ENCODE data around the gene LSAMP.

Gene LSAMP

GRCh38 chr3:115852278-115852677, 593.0 kb downstream of the LSAMP start:
- no peak overlapping the region for H3K4me2 ChIP-seq (ENCODE audit: low read depth, low read length, poor library complexity, severe bottlenecking)
- no peak overlapping the region for H3K27ac ChIP-seq (ENCODE audit: low read depth, low read length)
- TF ChIP-seq EZH2phosphoT487 (conservative IDR thresholded peaks at IDR 0.05; ENCODE audit: low read length) (no peak), CTCF (IDR thresholded peaks at IDR 0.05; ENCODE audit: insufficient read depth, low read length, poor library complexity, severe bottlenecking) (no peak)
- H3K27me3 ChIP-seq (ENCODE audit: low read length) = no peaks in the 10 kb centered on the region
- H3K9me3 ChIP-seq (ENCODE audit: insufficient read depth, low read length) = no peaks in the 10 kb centered on the region
- H3K4me3 ChIP-seq (ENCODE audit: insufficient read depth, low read length, poor library complexity, severe bottlenecking) = no peak overlapping the region
- H3K36me3 ChIP-seq (ENCODE audit: low read length) = no peaks in the 10 kb centered on the region
- H3K79me2 ChIP-seq (ENCODE audit: insufficient read depth, low read length) = no peaks in the 10 kb centered on the region
- no peaks in the 10 kb centered on the region for H3K9me2 ChIP-seq (replicated peaks; ENCODE audit: insufficient read depth, low read length)
- H2AFZ ChIP-seq (ENCODE audit: low read depth, low read length, severe bottlenecking) = no peak overlapping the region
- no peaks in the 10 kb centered on the region for H4K20me1 ChIP-seq (ENCODE audit: low read depth, low read length)
- H3K9ac ChIP-seq (ENCODE audit: low read length) = no peak overlapping the region
- H3F3A ChIP-seq (ENCODE audit: insufficient read depth) = no peaks in the 10 kb centered on the region

- Histone ChIP-seq H3F3A (ENCODE audit: insufficient read depth) (no peaks in the 10 kb centered on the region), H3K9me2 (replicated peaks; ENCODE audit: insufficient read depth, low read length) (no peaks in the 10 kb centered on the region), H3K79me2 (ENCODE audit: insufficient read depth, low read length) (no peaks in the 10 kb centered on the region), H3K9me3 (ENCODE audit: insufficient read depth, low read length) (no peaks in the 10 kb centered on the region), H2AFZ (ENCODE audit: low read depth, low read length, severe bottlenecking) (no peak overlapping the region), H3K36me3 (ENCODE audit: low read length) (no peaks in the 10 kb centered on the region), H4K20me1 (ENCODE audit: low read depth, low read length) (no peaks in the 10 kb centered on the region), H3K4me2 (ENCODE audit: low read depth, low read length, poor library complexity, severe bottlenecking) (no peak overlapping the region), H3K27me3 (ENCODE audit: low read length) (no peaks in the 10 kb centered on the region), H3K9ac (ENCODE audit: low read length) (no peak overlapping the region), H3K27ac (ENCODE audit: low read depth, low read length) (no peak overlapping the region), H3K4me3 (ENCODE audit: insufficient read depth, low read length, poor library complexity, severe bottlenecking) (no peak overlapping the region)
- TF ChIP-seq EZH2phosphoT487 (conservative IDR thresholded peaks at IDR 0.05; ENCODE audit: low read length) (no peak), CTCF (IDR thresholded peaks at IDR 0.05; ENCODE audit: insufficient read depth, low read length, poor library complexity, severe bottlenecking) (no peak)
Measured at GRCh38 chr3:115851571-115851970, 593.7 kb downstream of the LSAMP start.

- TF ChIP-seq CTCF (IDR thresholded peaks at IDR 0.05; ENCODE audit: insufficient read depth, low read length, poor library complexity, severe bottlenecking) = no peak
- TF ChIP-seq EZH2phosphoT487 (conservative IDR thresholded peaks at IDR 0.05; ENCODE audit: low read length) = no peak
Measured at GRCh38 chr3:115848641-115849040, 596.6 kb downstream of the LSAMP start.

More at GRCh38 chr3:115848641-115849040, 596.6 kb downstream of the LSAMP start:
- Histone ChIP-seq H3K4me3 (ENCODE audit: insufficient read depth, low read length, poor library complexity, severe bottlenecking) (no peak overlapping the region), H3K9me2 (replicated peaks; ENCODE audit: insufficient read depth, low read length) (no peaks in the 10 kb centered on the region), H3K36me3 (ENCODE audit: low read length) (no peaks in the 10 kb centered on the region), H3K9ac (ENCODE audit: low read length) (no peak overlapping the region), H3K79me2 (ENCODE audit: insufficient read depth, low read length) (no peaks in the 10 kb centered on the region), H3K4me2 (ENCODE audit: low read depth, low read length, poor library complexity, severe bottlenecking) (no peak overlapping the region), H3K9me3 (ENCODE audit: insufficient read depth, low read length) (no peaks in the 10 kb centered on the region), H3F3A (ENCODE audit: insufficient read depth) (no peaks in the 10 kb centered on the region), H3K27me3 (ENCODE audit: low read length) (no peaks in the 10 kb centered on the region), H2AFZ (ENCODE audit: low read depth, low read length, severe bottlenecking) (no peak overlapping the region), H3K27ac (ENCODE audit: low read depth, low read length) (no peak overlapping the region), H4K20me1 (ENCODE audit: low read depth, low read length) (no peaks in the 10 kb centered on the region)
